HL-60/S4 treated with phorbol 12-myristate 13-acetate at 8.2 ng/mL for 4 days and 3 days (cell line): ENCODE results near the gene WNT9B.
"Not testable (repeated sequence)": the region's sequence is repeated elsewhere in the genome, so short reads cannot be mapped to it uniquely, and the experiment has no call there.

ENCODE experiments used
- in situ Hi-C: fragments of 300-500 bp; cut with MboI; formaldehyde crosslinking; loops from 2 replicates; pipeline ENCODE4 v1.15.0; 2022; ENCODE audit warnings: low sequenced_read_pairs

The WNT9B gene

GRCh38 chr17:46821482-46822387 lies 29.6 kb upstream of the WNT9B start:
- in situ Hi-C loops, result no loop called here

- in situ Hi-C loops, result no loop called here
These were observed 28.9 kb upstream of the WNT9B start for GRCh38 chr17:46822388-46822921.

- in situ Hi-C loops, result no loop called here
These were observed 27.7 kb upstream of the WNT9B start for GRCh38 chr17:46823657-46824056.

GRCh38 chr17:46826116-46826515 lies 25.3 kb upstream of the WNT9B start:
- in situ Hi-C loops, result no loop called here

GRCh38 chr17:46827274-46827673 lies 24.1 kb upstream of the WNT9B start:
- in situ Hi-C loops, result no loop called here

- in situ Hi-C loops, result no loop called here
These were observed 19.6 kb upstream of the WNT9B start for GRCh38 chr17:46831573-46832330.

- in situ Hi-C loops, result no loop called here
These were observed 19.0 kb upstream of the WNT9B start for GRCh38 chr17:46832331-46832821.

GRCh38 chr17:46832945-46833839 lies 18.2 kb upstream of the WNT9B start:
- in situ Hi-C loops, result no loop called here

GRCh38 chr17:46833840-46834208 lies 17.6 kb upstream of the WNT9B start:
- in situ Hi-C loops, result no loop called here

- in situ Hi-C loops, result no loop called here
These were observed 16.5 kb upstream of the WNT9B start for GRCh38 chr17:46834846-46835245.

GRCh38 chr17:46836500-46836899 lies 14.9 kb upstream of the WNT9B start:
- in situ Hi-C loops, result no loop called here

GRCh38 chr17:46837521-46837920 lies 13.9 kb upstream of the WNT9B start:
- in situ Hi-C loops, result no loop called here

GRCh38 chr17:46839211-46839610 lies 12.2 kb upstream of the WNT9B start:
- in situ Hi-C loops, result no loop called here

GRCh38 chr17:46840596-46840995 lies 10.8 kb upstream of the WNT9B start:
- in situ Hi-C loops, result not testable (repeated sequence)

GRCh38 chr17:46841561-46842379 lies 9.6 kb upstream of the WNT9B start:
- in situ Hi-C loops, result no loop called here

- in situ Hi-C loops, result no loop called here
These were observed 8.5 kb upstream of the WNT9B start for GRCh38 chr17:46842835-46843234.

- in situ Hi-C loops, result no loop called here
These were observed 3.9 kb upstream of the WNT9B start for GRCh38 chr17:46847204-46848191.

- in situ Hi-C loops, result no loop called here
These were observed 2.8 kb upstream of the WNT9B start for GRCh38 chr17:46848534-46848933.

GRCh38 chr17:46850688-46851028 lies 725 bp upstream of the WNT9B start:
- in situ Hi-C loops, result no loop called here
